ENCODE measurements around the gene PROM1. TPM values are rescaled to one million over a fixed set of nuclear protein-coding genes. Genes with fewer than 3 reads are reported as not detected.
A peak's percentile ranks its signal among the peaks of the same experiment; 100 is the strongest.

PROM1 gene, protein sequence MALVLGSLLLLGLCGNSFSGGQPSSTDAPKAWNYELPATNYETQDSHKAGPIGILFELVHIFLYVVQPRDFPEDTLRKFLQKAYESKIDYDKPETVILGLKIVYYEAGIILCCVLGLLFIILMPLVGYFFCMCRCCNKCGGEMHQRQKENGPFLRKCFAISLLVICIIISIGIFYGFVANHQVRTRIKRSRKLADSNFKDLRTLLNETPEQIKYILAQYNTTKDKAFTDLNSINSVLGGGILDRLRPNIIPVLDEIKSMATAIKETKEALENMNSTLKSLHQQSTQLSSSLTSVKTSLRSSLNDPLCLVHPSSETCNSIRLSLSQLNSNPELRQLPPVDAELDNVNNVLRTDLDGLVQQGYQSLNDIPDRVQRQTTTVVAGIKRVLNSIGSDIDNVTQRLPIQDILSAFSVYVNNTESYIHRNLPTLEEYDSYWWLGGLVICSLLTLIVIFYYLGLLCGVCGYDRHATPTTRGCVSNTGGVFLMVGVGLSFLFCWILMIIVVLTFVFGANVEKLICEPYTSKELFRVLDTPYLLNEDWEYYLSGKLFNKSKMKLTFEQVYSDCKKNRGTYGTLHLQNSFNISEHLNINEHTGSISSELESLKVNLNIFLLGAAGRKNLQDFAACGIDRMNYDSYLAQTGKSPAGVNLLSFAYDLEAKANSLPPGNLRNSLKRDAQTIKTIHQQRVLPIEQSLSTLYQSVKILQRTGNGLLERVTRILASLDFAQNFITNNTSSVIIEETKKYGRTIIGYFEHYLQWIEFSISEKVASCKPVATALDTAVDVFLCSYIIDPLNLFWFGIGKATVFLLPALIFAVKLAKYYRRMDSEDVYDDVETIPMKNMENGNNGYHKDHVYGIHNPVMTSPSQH
- total RNA-seq: 60.8 and 65.3 TPM in 2 replicates
- long read RNA-seq, full-length matches to known transcripts: 43 of 96 reads
- long read RNA-seq, partial matches to known transcripts: 21 of 96 reads
- long read RNA-seq, other reads (novel, unspliced or antisense): 32 of 96 reads

DNA sequence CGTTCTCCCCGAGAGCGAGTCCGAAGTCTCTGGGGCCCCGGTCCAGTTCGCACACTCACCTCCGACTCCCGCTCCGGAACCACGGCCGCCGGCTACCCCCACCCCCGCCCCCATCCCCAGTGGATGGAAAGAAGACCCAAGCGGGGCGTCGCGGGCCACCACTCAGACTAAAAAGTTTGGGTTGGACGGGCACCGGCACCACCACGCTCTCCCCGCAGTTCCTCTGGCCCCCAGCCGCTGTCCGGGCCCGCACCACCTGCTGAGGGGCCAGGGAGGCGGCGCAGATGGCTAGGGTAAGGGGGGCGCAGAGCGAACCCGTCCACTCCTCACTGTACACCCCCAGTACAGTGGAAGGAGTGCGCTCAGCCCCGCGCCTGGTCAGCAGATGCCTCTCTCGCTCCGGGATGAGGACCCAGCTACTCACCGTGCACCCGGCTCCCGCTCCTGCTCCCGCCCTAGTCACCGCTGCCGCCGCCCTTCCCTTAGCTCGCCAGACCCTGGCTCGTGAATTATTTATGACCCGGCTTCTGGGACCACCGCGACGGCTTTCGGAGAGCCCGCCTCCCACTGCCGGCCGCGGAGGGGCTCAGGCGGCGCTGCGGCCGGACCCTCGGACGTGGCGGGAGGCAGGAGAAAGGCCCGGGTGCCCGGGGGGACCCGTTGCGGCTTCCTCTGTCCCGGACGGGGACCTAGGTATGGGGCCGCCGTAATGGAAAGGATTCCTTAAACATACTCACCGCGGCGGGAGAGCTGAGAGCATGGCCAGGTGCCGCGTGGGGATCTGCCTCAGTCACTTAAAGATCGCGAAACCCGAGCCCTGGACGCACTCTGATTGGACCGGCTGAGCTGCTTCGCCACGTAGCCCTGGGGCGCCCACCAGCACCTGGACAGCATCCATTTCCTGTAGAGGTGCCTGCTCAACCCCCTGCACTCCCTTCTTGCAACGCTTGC, at the start of gene PROM1:
TSS of gene PROM1 (minus strand) at position 783 of the 951 bp plus-strand sequence. CDS start 8,117 bp downstream, outside the sequence.
- H3K4me3 Mint-ChIP-seq: peak within 1 kb of the TSS; percentile 95
- peaks cover 66% of the 10 kb centered on the region for H3K27me3 Mint-ChIP-seq (ENCODE audit: low read depth)
- peak; percentile 52 for DNase-seq (ENCODE audit: low read depth, low spot score)
- H3K27ac Mint-ChIP-seq (ENCODE audit: unreplicated experiment): peak within 1 kb of the TSS; percentile 97
- TF ChIP-seq, protein P1, sequence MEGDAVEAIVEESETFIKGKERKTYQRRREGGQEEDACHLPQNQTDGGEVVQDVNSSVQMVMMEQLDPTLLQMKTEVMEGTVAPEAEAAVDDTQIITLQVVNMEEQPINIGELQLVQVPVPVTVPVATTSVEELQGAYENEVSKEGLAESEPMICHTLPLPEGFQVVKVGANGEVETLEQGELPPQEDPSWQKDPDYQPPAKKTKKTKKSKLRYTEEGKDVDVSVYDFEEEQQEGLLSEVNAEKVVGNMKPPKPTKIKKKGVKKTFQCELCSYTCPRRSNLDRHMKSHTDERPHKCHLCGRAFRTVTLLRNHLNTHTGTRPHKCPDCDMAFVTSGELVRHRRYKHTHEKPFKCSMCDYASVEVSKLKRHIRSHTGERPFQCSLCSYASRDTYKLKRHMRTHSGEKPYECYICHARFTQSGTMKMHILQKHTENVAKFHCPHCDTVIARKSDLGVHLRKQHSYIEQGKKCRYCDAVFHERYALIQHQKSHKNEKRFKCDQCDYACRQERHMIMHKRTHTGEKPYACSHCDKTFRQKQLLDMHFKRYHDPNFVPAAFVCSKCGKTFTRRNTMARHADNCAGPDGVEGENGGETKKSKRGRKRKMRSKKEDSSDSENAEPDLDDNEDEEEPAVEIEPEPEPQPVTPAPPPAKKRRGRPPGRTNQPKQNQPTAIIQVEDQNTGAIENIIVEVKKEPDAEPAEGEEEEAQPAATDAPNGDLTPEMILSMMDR (conservative IDR thresholded peaks at IDR 0.05): no peak
- H3K36me3 Mint-ChIP-seq (ENCODE audit: low read depth): no peaks in the 10 kb centered on the region
- H3K9me3 Mint-ChIP-seq: no peaks in the 10 kb centered on the region
- peaks cover 28% of the 10 kb centered on the region for H3K4me1 Mint-ChIP-seq

DNA sequence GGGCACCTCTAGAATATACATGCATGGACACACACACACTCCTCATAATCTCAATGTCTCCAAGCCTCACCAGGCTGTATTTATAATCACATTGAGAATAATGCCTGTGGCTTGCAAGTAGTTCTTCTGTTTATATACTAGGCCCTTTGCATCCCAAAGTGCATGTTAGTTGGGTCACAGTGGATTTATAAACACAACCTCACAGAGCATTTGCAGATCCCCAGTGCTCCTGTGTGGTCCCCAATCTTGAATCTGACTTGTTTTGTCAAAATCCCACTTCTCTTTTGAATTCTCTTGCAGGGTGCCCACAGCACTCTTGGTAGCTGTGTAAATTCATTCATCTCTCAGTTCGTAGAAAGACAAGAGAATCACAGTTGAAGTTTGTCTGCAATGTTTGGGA, 49.6 kb upstream of the PROM1 start:
- no peak for DNase-seq (ENCODE audit: low read depth, low spot score)
- Mint-ChIP-seq H3K4me3 (no peak overlapping the region), H3K9me3 (peaks cover 10% of the 10 kb centered on the region), H3K27me3 (ENCODE audit: low read depth) (no peaks in the 10 kb centered on the region), H3K4me1 (no peaks in the 10 kb centered on the region), H3K27ac (ENCODE audit: unreplicated experiment) (no peak overlapping the region), H3K36me3 (ENCODE audit: low read depth) (no peaks in the 10 kb centered on the region)
- TF ChIP-seq, protein P1 (conservative IDR thresholded peaks at IDR 0.05): no peak

DNA sequence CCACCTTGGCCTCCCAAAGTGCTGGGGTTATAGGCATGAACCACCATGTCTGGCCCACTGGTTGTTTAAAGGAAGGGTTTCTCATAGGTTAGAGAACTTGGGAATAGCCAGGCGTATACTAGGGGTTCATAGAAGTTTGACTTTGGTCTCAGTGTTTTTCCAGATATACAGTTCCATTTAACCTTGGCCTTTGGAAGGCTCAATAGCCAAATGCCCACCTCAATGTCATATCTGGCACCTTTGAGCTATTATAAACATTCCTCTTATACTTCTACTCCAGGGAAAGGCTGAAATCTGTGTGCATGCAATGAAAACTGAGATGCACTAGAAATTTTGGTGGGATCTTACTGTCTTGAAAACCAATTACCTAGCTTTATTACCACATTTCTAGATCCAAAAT, 47.5 kb upstream of the PROM1 start:
- no peak overlapping the region for H3K27ac Mint-ChIP-seq (ENCODE audit: unreplicated experiment)
- no peaks in the 10 kb centered on the region for H3K4me1 Mint-ChIP-seq
- peaks cover 10% of the 10 kb centered on the region for H3K9me3 Mint-ChIP-seq
- TF ChIP-seq, protein P1 (conservative IDR thresholded peaks at IDR 0.05): no peak
- DNase-seq (ENCODE audit: low read depth, low spot score): no peak
- no peaks in the 10 kb centered on the region for H3K36me3 Mint-ChIP-seq (ENCODE audit: low read depth)
- H3K27me3 Mint-ChIP-seq (ENCODE audit: low read depth): no peaks in the 10 kb centered on the region
- H3K4me3 Mint-ChIP-seq: no peak overlapping the region

DNA sequence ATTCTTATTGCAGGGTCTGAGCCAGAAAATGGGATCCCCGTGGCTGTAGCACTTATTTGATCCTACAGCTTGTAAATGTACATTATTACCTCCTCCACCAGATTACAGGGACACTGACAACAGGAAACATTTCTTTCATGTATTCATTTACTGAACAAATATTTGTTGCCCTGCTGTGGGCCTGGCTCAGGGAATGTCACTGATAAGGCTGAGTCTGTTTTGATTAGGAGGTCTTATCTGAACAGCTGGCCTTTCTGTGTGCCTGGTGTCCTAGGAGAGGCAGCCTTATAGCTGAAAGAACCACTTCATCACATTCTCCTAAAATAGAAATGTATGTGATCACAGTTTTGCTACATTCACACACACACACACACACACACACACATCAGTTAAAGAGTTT, 45.5 kb upstream of the PROM1 start:
- Mint-ChIP-seq H3K4me3 (no peak overlapping the region), H3K9me3 (peaks cover 6% of the 10 kb centered on the region), H3K4me1 (no peaks in the 10 kb centered on the region), H3K36me3 (ENCODE audit: low read depth) (no peaks in the 10 kb centered on the region), H3K27ac (ENCODE audit: unreplicated experiment) (no peak overlapping the region), H3K27me3 (ENCODE audit: low read depth) (no peaks in the 10 kb centered on the region)
- DNase-seq (ENCODE audit: low read depth, low spot score): no peak
- TF ChIP-seq, protein P1 (conservative IDR thresholded peaks at IDR 0.05): no peak

DNA sequence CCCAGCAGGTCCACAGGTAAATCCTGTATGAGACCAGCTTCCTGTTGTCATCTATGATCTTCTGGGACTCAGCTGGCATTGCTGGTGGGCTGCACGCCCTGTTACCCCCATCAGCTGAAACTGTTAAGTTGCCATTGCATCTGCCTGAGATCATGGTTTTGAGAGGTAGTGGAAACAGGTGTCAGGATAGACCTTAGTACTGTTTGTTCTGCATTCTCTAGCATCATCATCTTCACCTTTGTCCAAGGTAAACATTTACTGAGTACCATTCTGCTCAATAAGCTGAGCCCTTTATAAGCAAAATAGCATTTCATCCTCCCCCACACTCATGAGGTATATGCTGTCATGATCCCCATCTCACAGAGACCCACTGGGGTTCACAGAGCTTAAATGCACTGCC, 42.9 kb upstream of the PROM1 start:
- Mint-ChIP-seq H3K9me3 (no peaks in the 10 kb centered on the region), H3K27me3 (ENCODE audit: low read depth) (no peaks in the 10 kb centered on the region), H3K4me3 (no peak overlapping the region), H3K4me1 (no peaks in the 10 kb centered on the region), H3K36me3 (ENCODE audit: low read depth) (no peaks in the 10 kb centered on the region), H3K27ac (ENCODE audit: unreplicated experiment) (no peak overlapping the region)
- DNase-seq (ENCODE audit: low read depth, low spot score): no peak
- TF ChIP-seq, protein P1 (conservative IDR thresholded peaks at IDR 0.05): no peak

All from neural crest cell (in vitro differentiated cells).